H9 (cell line): ENCODE measurements around the gene TFAM. TPM values are rescaled to one million over a fixed set of nuclear protein-coding genes. Genes with fewer than 3 reads are reported as not detected.

Source experiments
- DNase-seq: peaks from one replicate; pipeline ENCODE4 v3.0.0-alpha.2; 2017
- H2AFZ ChIP-seq: one replicate; pipeline ENCODE4 v1.6.1; 2013; ENCODE audit warnings: mild to moderate bottlenecking, low read length, control low read depth, moderate library complexity
- H2AK5ac ChIP-seq: 2 replicates; pipeline ENCODE4 v1.6.1; 2013; ENCODE audit warnings: low read length, control low read depth, mixed read lengths; ENCODE audit not compliant: insufficient read length
- H2BK120ac ChIP-seq: one replicate; pipeline ENCODE4 v1.6.1; 2013; ENCODE audit warnings: low read depth, mild to moderate bottlenecking, low read length, control low read depth, inconsistent platforms; ENCODE audit not compliant: poor library complexity, severe bottlenecking
- H2BK12ac ChIP-seq: 2 replicates; pipeline ENCODE4 v1.6.1; 2013; ENCODE audit warnings: low read length, control low read depth, mixed read lengths, low read depth; ENCODE audit not compliant: insufficient read length
- H2BK15ac ChIP-seq: 2 replicates; pipeline ENCODE4 v1.6.1; 2013; ENCODE audit warnings: low read depth, low read length, control low read depth
- H2BK20ac ChIP-seq: one replicate; pipeline ENCODE4 v1.6.1; 2013; ENCODE audit warnings: low read depth, mild to moderate bottlenecking, low read length, control low read depth, inconsistent platforms; ENCODE audit not compliant: poor library complexity, severe bottlenecking
- H2BK5ac ChIP-seq: 2 replicates; pipeline ENCODE4 v1.6.1; 2013; ENCODE audit warnings: low read length, control low read depth, mixed read lengths; ENCODE audit not compliant: insufficient read length
- H3K14ac ChIP-seq: 2 replicates; pipeline ENCODE4 v1.6.1; 2013; ENCODE audit warnings: low read length, control low read depth; ENCODE audit not compliant: insufficient read depth
- H3K18ac ChIP-seq: 2 replicates; pipeline ENCODE4 v1.6.1; 2013; ENCODE audit warnings: low read depth, mild to moderate bottlenecking, mixed read lengths, low read length, control low read depth; ENCODE audit not compliant: insufficient read length
- H3K23ac ChIP-seq: 2 replicates; pipeline ENCODE4 v1.6.1; 2013; ENCODE audit warnings: low read length, control low read depth, mixed read lengths, low read depth; ENCODE audit not compliant: insufficient read length
- H3K23me2 ChIP-seq: 2 replicates; pipeline ENCODE4 v1.6.1; 2013; ENCODE audit warnings: low read depth, mild to moderate bottlenecking, mixed read lengths, low read length, control low read depth; ENCODE audit not compliant: insufficient read length, poor library complexity, severe bottlenecking
- H3K27ac ChIP-seq: 2 replicates; pipeline ENCODE4 v1.5.1; 2013; ENCODE audit warnings: low read length, control low read depth, mixed read lengths, low read depth; ENCODE audit not compliant: insufficient read length
- H3K27me3 ChIP-seq: 2 replicates; pipeline ENCODE4 v1.6.1; 2013; ENCODE audit warnings: low read length, control low read depth, inconsistent platforms; ENCODE audit not compliant: insufficient read depth
- H3K4ac ChIP-seq: 2 replicates; pipeline ENCODE4 v1.6.1; 2013; ENCODE audit warnings: low read depth, mild to moderate bottlenecking, control low read depth, inconsistent platforms, low read length, moderate library complexity
- H3K4me1 ChIP-seq: 2 replicates; pipeline ENCODE4 v1.6.1; 2013; ENCODE audit warnings: low read length, control low read depth, inconsistent platforms; ENCODE audit not compliant: insufficient read depth
- H3K4me2 ChIP-seq: 2 replicates; pipeline ENCODE4 v1.6.1; 2013; ENCODE audit warnings: low read length, control low read depth, mixed read lengths; ENCODE audit not compliant: insufficient read length, insufficient read depth
- H3K56ac ChIP-seq: 2 replicates; pipeline ENCODE4 v1.6.1; 2013; ENCODE audit warnings: low read depth, mild to moderate bottlenecking, mixed read lengths, low read length, control low read depth; ENCODE audit not compliant: insufficient read length
- H3K79me1 ChIP-seq: 2 replicates; pipeline ENCODE4 v1.6.1; 2013; ENCODE audit warnings: low read depth, mild to moderate bottlenecking, moderate library complexity, low read length, control low read depth, inconsistent platforms; ENCODE audit not compliant: insufficient read depth, poor library complexity, severe bottlenecking
- H3K79me2 ChIP-seq: 2 replicates; pipeline ENCODE4 v1.6.1; 2013; ENCODE audit warnings: low read length, control low read depth, inconsistent platforms; ENCODE audit not compliant: insufficient read depth
- H3K9ac ChIP-seq: 2 replicates; pipeline ENCODE4 v1.6.1; 2013; ENCODE audit warnings: low read length, control low read depth, mixed read lengths; ENCODE audit not compliant: insufficient read length; ENCODE audit errors: extremely low read depth
- H3K9me3 ChIP-seq: one replicate; pipeline ENCODE4 v1.6.1; 2013; ENCODE audit warnings: low read depth, low read length, inconsistent platforms; ENCODE audit not compliant: control insufficient read depth
- H3T11ph ChIP-seq: one replicate; pipeline ENCODE4 v1.6.1; 2013; ENCODE audit warnings: mild to moderate bottlenecking, low read length, control low read depth, inconsistent platforms
- H4K20me1 ChIP-seq: one replicate; pipeline ENCODE4 v1.6.1; 2013; ENCODE audit not compliant: control insufficient read depth, insufficient read length, insufficient read depth
- H4K5ac ChIP-seq: 2 replicates; pipeline ENCODE4 v1.6.1; 2013; ENCODE audit warnings: low read depth, mild to moderate bottlenecking, mixed read lengths, low read length, control low read depth; ENCODE audit not compliant: insufficient read length
- H4K8ac ChIP-seq: replicated peaks from 2 replicates; pipeline ENCODE4 v1.6.1; 2013; ENCODE audit warnings: low read length, control low read depth, mixed read lengths, low read depth; ENCODE audit not compliant: insufficient read length
- H4K91ac ChIP-seq: 2 replicates; pipeline ENCODE4 v1.6.1; 2013; ENCODE audit warnings: low read depth, mild to moderate bottlenecking, moderate library complexity, mixed read lengths, low read length, control low read depth; ENCODE audit not compliant: insufficient read length
- H3K27ac Mint-ChIP-seq, 3 experiments: 2 replicates in 2 of 3; 3 replicates in 1 of 3; pipeline ENCODE4 v1.8.0; 2020 to 2021; ENCODE audit warnings: mixed read lengths in 3 of 3, mild to moderate bottlenecking in 1 of 3, moderate library complexity in 1 of 3
- H3K27me3 Mint-ChIP-seq: 2 replicates; pipeline ENCODE4 v1.8.0; 2021; ENCODE audit warnings: low read depth, mild to moderate bottlenecking, moderate library complexity, mixed read lengths
- H3K36me3 Mint-ChIP-seq, 3 experiments: 2 replicates in 2 of 3; 3 replicates in 1 of 3; pipeline ENCODE4 v1.8.0; 2020 to 2021; ENCODE audit warnings: low read depth in 3 of 3, mixed read lengths in 3 of 3; ENCODE audit not compliant: insufficient read depth in 1 of 3
- H3K4me1 Mint-ChIP-seq, 2 experiments: 2 replicates each; pipeline ENCODE4 v1.8.0; 2020; ENCODE audit warnings: mixed read lengths in 2 of 2
- H3K4me3 Mint-ChIP-seq, 2 experiments: 2 replicates in 1 of 2; 3 replicates in 1 of 2; pipeline ENCODE4 v1.8.0; 2020 to 2021; ENCODE audit warnings: mild to moderate bottlenecking in 2 of 2, mixed read lengths in 2 of 2, moderate library complexity in 1 of 2
- H3K9me3 Mint-ChIP-seq, 2 experiments: 2 replicates in 1 of 2; 3 replicates in 1 of 2; pipeline ENCODE4 v1.8.0; 2020; ENCODE audit warnings: mild to moderate bottlenecking in 2 of 2, mixed read lengths in 2 of 2, moderate library complexity in 1 of 2
- CTCF ChIP-seq: fragments of 200-600 bp; sonication (generic); conservative IDR thresholded peaks from 3 replicates; pipeline ENCODE4 v1.8.0; 2021; ENCODE audit warnings: antibody characterized with exemption, mild to moderate bottlenecking
- WGBS: extraction: QIAGEN DNeasy Blood & Tissue Kit; methylation state at CpG from one replicate; pipeline ENCODE4 v1.1.7; 2013; ENCODE audit warnings: missing lambda C conversion rate, low lambda C conversion rate, mixed read lengths; ENCODE audit not compliant: insufficient read length; ENCODE audit errors: extremely low coverage; 5-methylcytosine and 5-hydroxymethylcytosine counted together
- total RNA-seq: library from RNA; stranded (reverse); gene quantifications from 2 replicates; pipeline ENCODE4 v1.2.1, GENCODE V29; 2021

The TFAM gene
- total RNA-seq, 1 experiment from 2014 or later = 144 TPM

GRCh38 chr10:58397830-58398229 lies 12.6 kb downstream of the TFAM start:
- H3T11ph ChIP-seq = no peak overlapping the region
- H3K9ac ChIP-seq = no peak overlapping the region
- H3K27me3 ChIP-seq = no peaks in the 10 kb centered on the region
- no peak for TF ChIP-seq CTCF
- no peak overlapping the region for H3K23ac ChIP-seq
- H3K9me3 Mint-ChIP-seq = no peaks in the 10 kb centered on the region; a peak in 1 of 5 replicates
- no peak overlapping the region for H3K14ac ChIP-seq
- no peaks in the 10 kb centered on the region for H3K9me3 ChIP-seq
- H3K27ac ChIP-seq = no peak overlapping the region
- H2BK12ac ChIP-seq = no peak overlapping the region
- H2BK15ac ChIP-seq = no peak overlapping the region
- H3K27me3 Mint-ChIP-seq = no peaks in the 10 kb centered on the region
- H3K4me3 Mint-ChIP-seq = no peak overlapping the region
- H2AK5ac ChIP-seq = no peak overlapping the region
- no peaks in the 10 kb centered on the region for H4K20me1 ChIP-seq
- H4K5ac ChIP-seq = no peak overlapping the region
- no peak overlapping the region for H2BK120ac ChIP-seq
- no peak overlapping the region for H3K56ac ChIP-seq
- H2BK20ac ChIP-seq = no peak overlapping the region
- no peak overlapping the region for H2AFZ ChIP-seq
- H4K8ac ChIP-seq = no peak overlapping the region
- H3K4ac ChIP-seq = no peak overlapping the region
- no peak overlapping the region for H3K4me2 ChIP-seq
- DNase-seq = no peak
- no peaks in the 10 kb centered on the region for H3K79me2 ChIP-seq
- H3K4me1 Mint-ChIP-seq = peaks cover 3% of the 10 kb centered on the region in 2 experiments
- WGBS = no CpG with 5 or more reads among the region's 3 CpGs
- H4K91ac ChIP-seq = no peak overlapping the region
- no peaks in the 10 kb centered on the region for H3K4me1 ChIP-seq
- peaks cover 12 to 46% (median 42%) of the 10 kb centered on the region in 3 experiments; a peak in 6 of 7 replicates for H3K36me3 Mint-ChIP-seq
- H3K23me2 ChIP-seq = no peaks in the 10 kb centered on the region
- H3K18ac ChIP-seq = no peak overlapping the region
- H3K27ac Mint-ChIP-seq = no peak overlapping the region
- no peak overlapping the region for H2BK5ac ChIP-seq
- no peaks in the 10 kb centered on the region for H3K79me1 ChIP-seq
